CD4-positive, alpha-beta T cell (primary cell): Measurements from ENCODE around the gene TMEM272. TPM values are rescaled to one million over a fixed set of nuclear protein-coding genes. Genes with fewer than 3 reads are reported as not detected.

Experiments
- ATAC-seq: fragments of 200-7000 bp; cut with Tn5 transposase; one replicate; pipeline ENCODE4 v1.10.0; 2022; ENCODE audit warnings: mild to moderate bottlenecking; ENCODE audit not compliant: poor library complexity
- CTCF ChIA-PET: fragments of 350-600 bp; sonication (Branson Sonifier 250); formaldehyde crosslinking; loops from one replicate; lab custom pipeline; 2021; ENCODE audit warnings: antibody characterized with exemption, inconsistent platforms; lab: Charles Lee
- POLR2A ChIA-PET: fragments of 350-600 bp; sonication (Branson Sonifier 250); formaldehyde crosslinking; loops from one replicate; lab custom pipeline; 2021; ENCODE audit warnings: antibody characterized with exemption, inconsistent platforms; lab: Charles Lee
- DNase-seq, 14 experiments: peaks; one replicate each; pipeline ENCODE4 v3.0.0-alpha.2; 2013 to 2020; ENCODE audit warnings: mixed read lengths in 2 of 14
- H3K27ac ChIP-seq, 2 donors: one replicate each; pipeline versions ENCODE4 v1.5.1 to v1.7.0; 2013; ENCODE audit warnings: low read length in 2 of 2, low read depth in 1 of 2, mild to moderate bottlenecking in 1 of 2
- H3K27me3 ChIP-seq, 2 experiments: 1 replicate in 1 of 2; 2 replicates in 1 of 2; pipeline versions ENCODE4 v1.6.1 to v1.7.0; 2013; ENCODE audit warnings: low read length in 2 of 2, control low read depth in 1 of 2, mild to moderate bottlenecking in 1 of 2, moderate library complexity in 1 of 2; ENCODE audit not compliant: insufficient read depth in 2 of 2, control insufficient read depth in 1 of 2
- H3K36me3 ChIP-seq: one replicate; pipeline ENCODE4 v1.6.1; 2013; ENCODE audit warnings: low read length, control low read depth; ENCODE audit not compliant: insufficient read depth
- H3K4me1 ChIP-seq: one replicate; pipeline ENCODE4 v1.6.1; 2013; ENCODE audit warnings: low read length, control low read depth; ENCODE audit not compliant: insufficient read depth
- H3K4me3 ChIP-seq: one replicate; pipeline ENCODE4 v1.5.1; 2013; ENCODE audit warnings: mild to moderate bottlenecking, low read length, moderate library complexity
- H3K9me3 ChIP-seq, 2 experiments: 1 replicate in 1 of 2; 2 replicates in 1 of 2; pipeline versions ENCODE4 v1.6.1 to v1.7.0; 2013; ENCODE audit warnings: low read length in 2 of 2, mild to moderate bottlenecking in 2 of 2, control low read depth in 1 of 2, moderate library complexity in 1 of 2; ENCODE audit not compliant: control insufficient read depth in 1 of 2, insufficient read depth in 1 of 2
- H3K27ac Mint-ChIP-seq: one replicate; pipeline ENCODE4 v1.8.0; 2020; ENCODE audit warnings: mixed read lengths
- H3K27me3 Mint-ChIP-seq: one replicate; pipeline ENCODE4 v1.8.0; 2021; ENCODE audit warnings: mixed read lengths
- H3K36me3 Mint-ChIP-seq: one replicate; pipeline ENCODE4 v1.8.0; 2021; ENCODE audit warnings: low read depth, mixed read lengths
- H3K4me1 Mint-ChIP-seq: one replicate; pipeline ENCODE4 v1.8.0; 2021; ENCODE audit warnings: low read depth, mixed read lengths
- H3K4me3 Mint-ChIP-seq: one replicate; pipeline ENCODE4 v1.8.0; 2020; ENCODE audit warnings: mild to moderate bottlenecking, mixed read lengths
- H3K9me3 Mint-ChIP-seq: one replicate; pipeline ENCODE4 v1.8.0; 2020; ENCODE audit warnings: mixed read lengths
- intact Hi-C, 2 experiments: fragments of 100-400 bp; cut with DNase I in 1 of 2; cut with micrococcal nuclease in 1 of 2; formaldehyde crosslinking; loops; one replicate each; pipeline versions ENCODE4 v1.15.1 to v1.9.0; 2023 to 2025; cut with DNase I, micrococcal nuclease
- total RNA-seq, 174 experiments: library from RNA in 2 of 174; stranded (reverse) in 2 of 174; gene quantifications; one replicate each; pipeline ENCODE4 v1.2.3 and lab custom pipeline; 2021 to 2026
- TF ChIP-seq, protein P1 (sequence below): fragments of 200-600 bp; IDR thresholded peaks from one replicate; pipeline ENCODE4 v1.8.0; 2022; ENCODE audit warnings: antibody characterized with exemption, mild to moderate bottlenecking

The TMEM272 gene
- total RNA-seq, 2 experiments from 2014 or later: 2.7 to 2.8 TPM

DNA sequence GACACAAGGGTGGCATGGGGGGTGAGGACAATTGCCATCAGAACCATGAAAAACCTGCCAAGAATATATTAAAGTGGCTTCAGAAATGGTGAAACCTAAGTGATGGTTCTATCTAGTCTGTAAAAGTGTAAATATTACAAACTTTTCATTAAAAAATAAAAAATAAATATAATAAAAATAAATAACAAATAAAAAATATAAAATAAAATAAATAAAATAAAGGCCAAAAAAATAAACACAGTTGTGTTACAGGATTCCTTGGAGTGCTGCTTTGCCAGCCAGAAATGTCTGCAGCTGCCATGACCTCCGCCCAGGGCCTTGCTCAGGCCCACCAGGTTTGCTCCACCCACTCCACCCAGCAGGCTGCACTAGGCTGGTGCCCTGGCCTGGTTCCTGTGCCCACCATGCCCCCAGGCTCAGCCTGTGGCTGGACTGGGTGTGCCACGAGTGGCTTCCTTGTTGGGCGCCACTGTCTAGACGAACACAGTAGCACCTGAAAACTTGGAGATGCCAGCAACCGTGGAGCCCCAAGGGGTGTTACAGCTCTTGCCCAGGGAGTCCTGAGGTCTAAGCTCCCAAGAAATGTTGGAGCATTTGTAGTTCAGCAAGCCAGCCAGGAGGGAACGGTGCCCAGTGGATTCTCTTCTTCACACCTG is 37.7 kb upstream of the TMEM272 start:
- H3K27ac Mint-ChIP-seq: no peak overlapping the region
- intact Hi-C loops: no loop called here
- no peaks in the 10 kb centered on the region for H3K4me1 Mint-ChIP-seq
- TF ChIP-seq, protein P1, sequence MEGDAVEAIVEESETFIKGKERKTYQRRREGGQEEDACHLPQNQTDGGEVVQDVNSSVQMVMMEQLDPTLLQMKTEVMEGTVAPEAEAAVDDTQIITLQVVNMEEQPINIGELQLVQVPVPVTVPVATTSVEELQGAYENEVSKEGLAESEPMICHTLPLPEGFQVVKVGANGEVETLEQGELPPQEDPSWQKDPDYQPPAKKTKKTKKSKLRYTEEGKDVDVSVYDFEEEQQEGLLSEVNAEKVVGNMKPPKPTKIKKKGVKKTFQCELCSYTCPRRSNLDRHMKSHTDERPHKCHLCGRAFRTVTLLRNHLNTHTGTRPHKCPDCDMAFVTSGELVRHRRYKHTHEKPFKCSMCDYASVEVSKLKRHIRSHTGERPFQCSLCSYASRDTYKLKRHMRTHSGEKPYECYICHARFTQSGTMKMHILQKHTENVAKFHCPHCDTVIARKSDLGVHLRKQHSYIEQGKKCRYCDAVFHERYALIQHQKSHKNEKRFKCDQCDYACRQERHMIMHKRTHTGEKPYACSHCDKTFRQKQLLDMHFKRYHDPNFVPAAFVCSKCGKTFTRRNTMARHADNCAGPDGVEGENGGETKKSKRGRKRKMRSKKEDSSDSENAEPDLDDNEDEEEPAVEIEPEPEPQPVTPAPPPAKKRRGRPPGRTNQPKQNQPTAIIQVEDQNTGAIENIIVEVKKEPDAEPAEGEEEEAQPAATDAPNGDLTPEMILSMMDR: no peak
- Histone ChIP-seq H3K9me3 (peaks cover 6 to 13% of the 10 kb centered on the region in 2 experiments), H3K36me3 (no peaks in the 10 kb centered on the region), H3K4me3 (no peak overlapping the region), H3K27me3 (no peaks in the 10 kb centered on the region), H3K4me1 (no peaks in the 10 kb centered on the region), H3K27ac (no peak overlapping the region)
- ATAC-seq: no peak
- ChIA-PET CTCF (no interaction called here), POLR2A (no interaction called here)
- no peaks in the 10 kb centered on the region for H3K36me3 Mint-ChIP-seq
- DNase-seq: no peak
- H3K9me3 Mint-ChIP-seq: peaks cover 5% of the 10 kb centered on the region
- no peaks in the 10 kb centered on the region for H3K27me3 Mint-ChIP-seq
- H3K4me3 Mint-ChIP-seq: no peak overlapping the region

DNA sequence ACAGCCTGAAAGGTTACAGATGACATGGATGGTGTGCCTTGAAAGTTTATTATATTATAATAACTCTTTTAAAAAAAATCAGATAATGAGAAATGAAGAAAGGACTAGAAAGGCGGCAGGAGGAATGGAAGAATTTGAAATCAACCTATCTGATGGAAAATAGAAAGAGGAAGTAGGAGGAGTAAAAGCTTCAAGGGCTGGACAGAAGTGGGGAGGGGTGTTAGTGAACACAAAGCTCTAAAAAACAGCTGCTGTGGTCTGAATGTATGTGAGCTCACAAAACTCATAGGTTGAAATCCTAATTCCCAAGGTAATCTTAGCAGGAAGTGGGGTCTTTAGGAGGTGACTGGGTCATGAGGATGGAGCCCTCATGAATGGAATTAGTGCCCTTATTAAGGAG is 36.3 kb upstream of the TMEM272 start:
- Mint-ChIP-seq H3K27ac (no peak overlapping the region), H3K9me3 (peaks cover 5% of the 10 kb centered on the region), H3K27me3 (peaks cover 2% of the 10 kb centered on the region), H3K4me3 (no peak overlapping the region), H3K36me3 (no peaks in the 10 kb centered on the region), H3K4me1 (no peaks in the 10 kb centered on the region)
- ATAC-seq: no peak
- TF ChIP-seq, protein P1: no peak
- DNase-seq: no peak
- Histone ChIP-seq H3K36me3 (no peaks in the 10 kb centered on the region), H3K27me3 (no peaks in the 10 kb centered on the region), H3K27ac (no peak overlapping the region), H3K4me3 (no peak overlapping the region), H3K4me1 (no peaks in the 10 kb centered on the region), H3K9me3 (peaks cover 6 to 13% of the 10 kb centered on the region in 2 experiments)
- POLR2A ChIA-PET: no interaction called here
- CTCF ChIA-PET: no interaction called here
- intact Hi-C loops: no loop called here

DNA sequence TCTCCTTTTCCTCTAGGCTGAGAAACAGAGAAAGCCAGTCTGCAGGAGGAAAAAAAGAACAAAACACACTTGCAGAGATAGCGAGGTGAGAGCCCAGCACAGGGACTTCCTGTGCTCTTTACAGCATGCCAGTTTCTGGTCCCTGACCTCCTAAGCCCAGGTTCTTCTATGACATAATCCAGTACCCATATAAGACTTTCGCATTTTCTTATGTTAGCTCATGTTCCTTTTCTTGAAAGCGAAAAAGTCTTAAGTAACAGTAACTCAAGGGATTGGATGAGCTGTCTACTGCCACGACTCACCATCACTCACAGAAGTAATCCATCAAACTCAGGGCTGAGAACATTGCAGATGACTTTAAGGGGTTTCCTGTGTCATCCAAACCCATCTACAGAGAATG is 34.2 kb upstream of the TMEM272 start:
- TF ChIP-seq, protein P1: no peak
- H3K36me3 Mint-ChIP-seq: no peaks in the 10 kb centered on the region
- no peaks in the 10 kb centered on the region for H3K36me3 ChIP-seq
- H3K27me3 ChIP-seq: no peaks in the 10 kb centered on the region
- H3K4me1 Mint-ChIP-seq: no peaks in the 10 kb centered on the region
- ATAC-seq (no peak), DNase-seq (no peak)
- H3K4me1 ChIP-seq: no peaks in the 10 kb centered on the region
- H3K4me3 Mint-ChIP-seq: no peak overlapping the region
- H3K27ac ChIP-seq: no peak overlapping the region
- POLR2A ChIA-PET: no interaction called here
- CTCF ChIA-PET: no interaction called here
- H3K27me3 Mint-ChIP-seq: peaks cover 7% of the 10 kb centered on the region
- H3K9me3 Mint-ChIP-seq: peaks cover 5% of the 10 kb centered on the region
- no peak overlapping the region for H3K27ac Mint-ChIP-seq
- intact Hi-C loops: no loop called here
- H3K9me3 ChIP-seq: peaks cover 6 to 13% of the 10 kb centered on the region in 2 experiments
- H3K4me3 ChIP-seq: no peak overlapping the region
